Testis (tissue), 3 donors: ENCODE measurements around the gene TAF1A. TPM values are rescaled to one million over a fixed set of nuclear protein-coding genes. Genes with fewer than 3 reads are reported as not detected.
"Not testable (repeated sequence)": the region's sequence is repeated elsewhere in the genome, so short reads cannot be mapped to it uniquely, and the experiment has no call there.

ENCODE experiments used
- DNase-seq: peaks from one replicate; pipeline ENCODE4 v3.0.0-alpha.2; 2019
- H3K27ac ChIP-seq, 2 donors: fragments of 200-600 bp; sonication (generic); one replicate each; pipeline ENCODE4 v1.5.1; 2019
- H3K27me3 ChIP-seq: fragments of 200-600 bp; sonication (generic); one replicate; pipeline ENCODE4 v1.5.1; 2019
- H3K36me3 ChIP-seq: fragments of 200-600 bp; sonication (generic); one replicate; pipeline ENCODE4 v1.5.1; 2017; ENCODE audit warnings: low read depth; ENCODE audit errors: missing control alignments
- H3K4me1 ChIP-seq: fragments of 200-600 bp; sonication (generic); one replicate; pipeline ENCODE4 v1.5.1; 2019
- H3K4me3 ChIP-seq, 2 donors: fragments of 200-600 bp; sonication (generic); one replicate each; pipeline ENCODE4 v1.5.1; 2017 to 2019
- H3K9me3 ChIP-seq: fragments of 200-600 bp; sonication (generic); one replicate; pipeline ENCODE4 v1.5.1; 2017
- CTCF ChIP-seq, 3 experiments: fragments of 450-650 bp in 2 of 3; fragments of 200-600 bp in 1 of 3; sonication (generic) in 1 of 3; IDR thresholded peaks; one replicate each; pipeline ENCODE4 v1.5.1; 2016 to 2019; ENCODE audit warnings: antibody characterized with exemption in 3 of 3, mild to moderate bottlenecking in 2 of 3, moderate library complexity in 1 of 3
- POLR2A ChIP-seq: fragments of 450-650 bp; IDR thresholded peaks from one replicate; pipeline ENCODE4 v1.6.1; 2017; ENCODE audit warnings: antibody characterized with exemption, mild to moderate bottlenecking, moderate library complexity
- whole genome bisulfite sequencing, 2 donors: methylation state at CpG; one replicate each; pipeline ENCODE4 v1.1.5; 2018; 5-methylcytosine and 5-hydroxymethylcytosine counted together
- intact Hi-C: fragments of 100-400 bp; cut with DNase I; formaldehyde crosslinking; loops from one replicate; pipeline ENCODE4 v1.15.1; 2023; ENCODE audit warnings: low total_unique reads
- polyA plus RNA-seq: library from polyadenylated mRNA; stranded (reverse); fragments of 350-450 nt; fragmentation: Illumina TruSeq; extraction: RNeasy Lipid Tissue Mini Kit (QIAGEN cat#74804); gene quantifications from one replicate; pipeline ENCODE4 v1.2.3, GENCODE V29; 2014; ENCODE audit warnings: low read depth, low replicate concordance; ENCODE audit not compliant: insufficient read depth
- total RNA-seq, 2 donors: library from RNA; depleted of rRNA; stranded (reverse); fragments of >200 nt; gene quantifications; one replicate each; pipeline ENCODE4 v1.2.3, GENCODE V29; 2016

Gene TAF1A
- total and polyA plus RNA-seq, 3 donors from 2014 or later, result 12.4 to 15.1 (median 13.2) TPM

DNA sequence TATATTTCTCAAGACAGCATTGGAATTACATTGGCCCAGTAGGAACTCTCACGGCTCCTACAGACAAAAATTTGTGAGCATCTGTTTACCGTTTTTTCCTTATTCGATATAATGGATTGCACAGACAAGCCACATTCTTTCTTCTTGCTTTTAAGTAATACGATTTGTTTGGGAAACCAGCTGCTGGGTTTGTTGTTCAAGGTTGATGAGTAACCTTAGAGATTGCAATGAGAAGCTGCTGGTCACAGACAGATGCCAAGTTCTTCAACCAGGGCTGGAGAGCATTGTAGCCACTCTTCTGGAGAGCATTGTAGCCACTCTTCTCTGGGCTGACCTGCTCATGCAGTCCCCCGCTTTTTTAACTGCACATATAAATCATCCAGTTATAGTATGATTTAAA lies 26.8 kb upstream of the TAF1A start:
- WGBS, 2 donors, result 43 to 46% methylated on average over 5 of the region's 5 CpGs
- Histone ChIP-seq H3K9me3 (no peaks in the 10 kb centered on the region), H3K27ac (no peak overlapping the region), H3K36me3 (no peaks in the 10 kb centered on the region), H3K4me3 (no peak overlapping the region), H3K27me3 (no peaks in the 10 kb centered on the region), H3K4me1 (peaks cover 8% of the 10 kb centered on the region)
- no peak for TF ChIP-seq POLR2A
- TF ChIP-seq CTCF (IDR thresholded peaks at IDR 0.05), result no peak
- DNase-seq, result no peak
- intact Hi-C loops, result loop anchor here (5.0 kb wide), 1 partner anchor 149 kb away; no protein-coding TSS in a partner anchor

DNA sequence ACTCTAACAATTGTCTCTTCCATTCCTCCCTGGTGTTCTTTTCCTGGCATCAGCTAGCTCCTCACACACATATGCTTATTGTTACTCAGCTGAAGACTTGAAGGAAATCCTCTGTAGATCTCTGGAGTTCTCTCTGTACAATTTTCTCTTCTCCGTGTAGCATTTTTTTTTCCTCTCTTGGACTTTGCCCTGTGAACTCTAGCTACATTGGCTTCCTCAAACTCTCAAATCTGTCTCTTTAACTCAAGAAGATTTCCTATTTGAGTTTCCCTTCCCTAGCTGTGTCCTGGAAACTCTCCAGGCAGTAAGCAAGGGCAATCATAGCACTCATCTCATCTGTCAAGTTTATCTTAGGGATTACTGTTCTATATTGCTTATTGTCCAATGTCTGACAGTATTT lies 23.9 kb upstream of the TAF1A start:
- DNase-seq, result no peak
- no peaks in the 10 kb centered on the region for H3K36me3 ChIP-seq
- H3K27me3 ChIP-seq, result no peaks in the 10 kb centered on the region
- no peaks in the 10 kb centered on the region for H3K9me3 ChIP-seq
- H3K4me3 ChIP-seq, result no peak overlapping the region
- TF ChIP-seq POLR2A, result no peak
- no peak for TF ChIP-seq CTCF (IDR thresholded peaks at IDR 0.05)
- intact Hi-C loops, result no loop called here
- H3K27ac ChIP-seq, result no peak overlapping the region
- no peaks in the 10 kb centered on the region for H3K4me1 ChIP-seq
- 60 to 72% methylated on average over 1 of the region's 1 CpG for WGBS, 2 donors

DNA sequence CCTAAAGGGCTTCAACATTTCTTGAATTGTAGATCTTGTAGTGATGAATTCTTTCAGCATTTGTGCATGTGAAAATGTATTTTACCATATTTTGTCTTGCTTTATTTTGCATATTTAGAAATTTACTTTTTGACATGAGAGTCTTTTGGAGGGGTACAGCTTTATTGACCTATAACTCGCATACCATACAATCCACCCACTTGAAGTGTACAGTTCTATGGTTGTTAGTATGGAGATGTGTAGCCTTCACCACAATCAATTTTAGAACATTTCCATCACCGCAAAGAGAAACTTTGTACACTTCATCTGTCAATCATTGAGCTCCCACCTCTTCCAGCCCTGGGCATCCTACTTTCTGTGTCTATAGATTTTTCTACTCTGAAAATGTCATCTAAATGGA lies 21.0 kb upstream of the TAF1A start:
- Histone ChIP-seq H3K36me3 (no peaks in the 10 kb centered on the region), H3K27me3 (no peaks in the 10 kb centered on the region), H3K4me1 (no peaks in the 10 kb centered on the region), H3K4me3 (no peak overlapping the region), H3K9me3 (no peaks in the 10 kb centered on the region), H3K27ac (no peak overlapping the region)
- WGBS, 2 donors, result 93 to 98% methylated on average over 2 of the region's 2 CpGs
- no peak for DNase-seq
- intact Hi-C loops, result no loop called here
- TF ChIP-seq CTCF (IDR thresholded peaks at IDR 0.05), result no peak
- TF ChIP-seq POLR2A, result no peak

- H3K27ac ChIP-seq, intact Hi-C loops, DNase-seq, H3K27me3 ChIP-seq, H3K9me3 ChIP-seq, H3K4me3 ChIP-seq, H3K4me1 ChIP-seq, H3K36me3 ChIP-seq: not testable (repeated sequence)
- WGBS, 2 donors, result 46 to 65% methylated on average over 1 of the region's 1 CpG
Measured at GRCh38 chr1:222609111-222609510, 19.4 kb upstream of the TAF1A start.

GRCh38 chr1:222606757-222607156 lies 17.0 kb upstream of the TAF1A start:
- Histone ChIP-seq H3K4me3 (no peak overlapping the region), H3K9me3 (no peaks in the 10 kb centered on the region), H3K27ac (no peak overlapping the region), H3K4me1 (no peaks in the 10 kb centered on the region), H3K27me3 (no peaks in the 10 kb centered on the region), H3K36me3 (no peaks in the 10 kb centered on the region)
- intact Hi-C loops, result no loop called here
- 73 to 78% methylated on average over 1 of the region's 1 CpG for WGBS, 2 donors
- no peak for DNase-seq
- TF ChIP-seq POLR2A, result no peak
- TF ChIP-seq CTCF (IDR thresholded peaks at IDR 0.05), result no peak
